Breast epithelium (tissue), 3 donors: ENCODE results near the gene PAPSS1.

ENCODE experiments used
- CTCF ChIP-seq, 3 donors: fragments of 450-650 bp; IDR thresholded peaks; one replicate each; pipeline ENCODE4 v1.5.1; 2016 to 2017; ENCODE audit warnings: antibody characterized with exemption in 3 of 3, mild to moderate bottlenecking in 3 of 3, moderate library complexity in 3 of 3
- POLR2A ChIP-seq: fragments of 450-650 bp; IDR thresholded peaks from one replicate; pipeline ENCODE4 v1.6.1; 2016; ENCODE audit warnings: antibody characterized with exemption, mild to moderate bottlenecking, moderate library complexity
- POLR2AphosphoS5 ChIP-seq, 3 donors: sonication (generic); formaldehyde crosslinking; IDR thresholded peaks; one replicate each; pipeline ENCODE4 v1.6.1; 2017; ENCODE audit warnings: antibody characterized with exemption in 3 of 3

GRCh38 chr4:107600436-107600835 lies 119.6 kb downstream of the PAPSS1 start:
- TF ChIP-seq POLR2A (no peak), CTCF (IDR thresholded peaks at IDR 0.05) (no peak), POLR2AphosphoS5 (IDR thresholded peaks at IDR 0.05) (no peak)
